Suprapubic skin (tissue), 4 donors: ENCODE measurements around the gene KYNU.

Source experiments
- EP300 ChIP-seq: sonication (generic); formaldehyde crosslinking; IDR thresholded peaks from one replicate; pipeline ENCODE4 v1.6.1; 2017; ENCODE audit warnings: antibody characterized with exemption
- POLR2A ChIP-seq, 2 donors: fragments of 450-650 bp; IDR thresholded peaks; one replicate each; pipeline ENCODE4 v1.6.1; 2017; ENCODE audit warnings: antibody characterized with exemption in 2 of 2, mild to moderate bottlenecking in 2 of 2, moderate library complexity in 2 of 2
- POLR2AphosphoS5 ChIP-seq, 3 donors: sonication (generic); formaldehyde crosslinking; IDR thresholded peaks; one replicate each; pipeline ENCODE4 v1.6.1; 2017; ENCODE audit warnings: antibody characterized with exemption in 3 of 3
- TF ChIP-seq, protein P1 (sequence below), 2 donors: fragments of 200-600 bp in 1 of 2; fragments of 450-650 bp in 1 of 2; sonication (generic) in 1 of 2; IDR thresholded peaks; one replicate each; pipeline ENCODE4 v1.5.1; 2016 to 2019; ENCODE audit warnings: antibody characterized with exemption in 2 of 2, mild to moderate bottlenecking in 1 of 2, moderate library complexity in 1 of 2

DNA sequence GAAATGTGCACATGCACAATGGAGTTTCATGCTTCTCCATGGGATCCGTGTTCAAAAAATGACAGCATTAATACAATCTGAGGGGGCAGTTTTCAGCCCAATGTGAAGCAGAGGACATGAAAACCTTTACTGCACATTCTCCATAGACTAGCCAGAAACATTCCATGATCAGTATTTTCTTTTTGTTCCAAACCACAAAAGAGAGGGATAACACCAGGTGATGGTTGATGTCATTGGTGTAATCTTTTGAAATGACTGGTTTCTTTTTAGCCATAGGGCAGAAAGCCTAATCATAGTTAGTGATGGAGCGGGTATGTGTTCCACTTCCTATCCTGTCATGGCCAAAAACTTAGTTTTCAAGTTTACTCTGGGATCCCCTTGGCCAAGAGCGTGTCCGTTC is 1.8 kb upstream of the KYNU start:
- TF ChIP-seq, protein P1, sequence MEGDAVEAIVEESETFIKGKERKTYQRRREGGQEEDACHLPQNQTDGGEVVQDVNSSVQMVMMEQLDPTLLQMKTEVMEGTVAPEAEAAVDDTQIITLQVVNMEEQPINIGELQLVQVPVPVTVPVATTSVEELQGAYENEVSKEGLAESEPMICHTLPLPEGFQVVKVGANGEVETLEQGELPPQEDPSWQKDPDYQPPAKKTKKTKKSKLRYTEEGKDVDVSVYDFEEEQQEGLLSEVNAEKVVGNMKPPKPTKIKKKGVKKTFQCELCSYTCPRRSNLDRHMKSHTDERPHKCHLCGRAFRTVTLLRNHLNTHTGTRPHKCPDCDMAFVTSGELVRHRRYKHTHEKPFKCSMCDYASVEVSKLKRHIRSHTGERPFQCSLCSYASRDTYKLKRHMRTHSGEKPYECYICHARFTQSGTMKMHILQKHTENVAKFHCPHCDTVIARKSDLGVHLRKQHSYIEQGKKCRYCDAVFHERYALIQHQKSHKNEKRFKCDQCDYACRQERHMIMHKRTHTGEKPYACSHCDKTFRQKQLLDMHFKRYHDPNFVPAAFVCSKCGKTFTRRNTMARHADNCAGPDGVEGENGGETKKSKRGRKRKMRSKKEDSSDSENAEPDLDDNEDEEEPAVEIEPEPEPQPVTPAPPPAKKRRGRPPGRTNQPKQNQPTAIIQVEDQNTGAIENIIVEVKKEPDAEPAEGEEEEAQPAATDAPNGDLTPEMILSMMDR (IDR thresholded peaks at IDR 0.05) = no peak
- no peak for TF ChIP-seq POLR2AphosphoS5 (IDR thresholded peaks at IDR 0.05)
- TF ChIP-seq POLR2A (IDR thresholded peaks at IDR 0.05) = no peak
- no peak for TF ChIP-seq EP300
